BE2C (cell line): ENCODE data around the gene APOL1.

Source experiments
- DNase-seq: peaks from one replicate; pipeline ENCODE4 v3.0.0-alpha.2; 2020
- H3K27me3 ChIP-seq: fragments of 250-450 bp; sonication (Bioruptor Pico); 2 replicates; pipeline ENCODE4 v1.5.1; 2020; ENCODE audit warnings: mild to moderate bottlenecking
- H3K36me3 ChIP-seq: fragments of 250-450 bp; sonication (Bioruptor Pico); 2 replicates; pipeline ENCODE4 v1.5.1; 2020; ENCODE audit warnings: mild to moderate bottlenecking
- H3K4me1 ChIP-seq: fragments of 250-450 bp; sonication (Bioruptor Pico); 2 replicates; pipeline ENCODE4 v1.5.1; 2020
- H3K4me3 ChIP-seq: 2 replicates; pipeline ENCODE4 v1.5.1; 2011; ENCODE audit warnings: low read depth, low read length
- H3K9me3 ChIP-seq: fragments of 250-450 bp; sonication (Bioruptor Pico); 2 replicates; pipeline ENCODE4 v1.5.1; 2020
- CTCF ChIP-seq: IDR thresholded peaks from 2 replicates; pipeline ENCODE4 v1.5.1; 2012; ENCODE audit warnings: mild to moderate bottlenecking, low read depth, low read length

Gene APOL1

GRCh38 chr22:36213586-36213985 is 39.3 kb upstream of the APOL1 start:
- H3K27me3 ChIP-seq, result peaks cover 8% of the 10 kb centered on the region
- no peak for TF ChIP-seq CTCF
- no peak overlapping the region for H3K4me3 ChIP-seq
- no peaks in the 10 kb centered on the region; the same call in 1 of the 2 replicates for H3K36me3 ChIP-seq
- no peaks in the 10 kb centered on the region for H3K4me1 ChIP-seq
- peaks cover 3% of the 10 kb centered on the region; the same call in 1 of the 2 replicates for H3K9me3 ChIP-seq
- DNase-seq, result no peak

GRCh38 chr22:36215981-36216380 is 37.0 kb upstream of the APOL1 start:
- Histone ChIP-seq H3K4me3 (no peak overlapping the region), H3K9me3 (no peaks in the 10 kb centered on the region), H3K36me3 (no peaks in the 10 kb centered on the region; the same call in 1 of the 2 replicates), H3K4me1 (no peaks in the 10 kb centered on the region), H3K27me3 (peaks cover 8% of the 10 kb centered on the region)
- TF ChIP-seq CTCF, result no peak
- no peak for DNase-seq

GRCh38 chr22:36218648-36219193 is 34.2 kb upstream of the APOL1 start:
- H3K4me3 ChIP-seq, result no peak overlapping the region
- H3K36me3 ChIP-seq, result no peaks in the 10 kb centered on the region; the same call in 1 of the 2 replicates
- no peak for DNase-seq
- peaks cover 8% of the 10 kb centered on the region for H3K27me3 ChIP-seq
- no peaks in the 10 kb centered on the region for H3K4me1 ChIP-seq
- TF ChIP-seq CTCF, result no peak
- H3K9me3 ChIP-seq, result no peaks in the 10 kb centered on the region

GRCh38 chr22:36220451-36220921 is 32.4 kb upstream of the APOL1 start:
- no peak for TF ChIP-seq CTCF
- Histone ChIP-seq H3K4me3 (no peak overlapping the region), H3K4me1 (no peaks in the 10 kb centered on the region), H3K36me3 (no peaks in the 10 kb centered on the region), H3K9me3 (no peaks in the 10 kb centered on the region), H3K27me3 (peaks cover 4% of the 10 kb centered on the region)
- DNase-seq, result no peak

- no peaks in the 10 kb centered on the region for H3K9me3 ChIP-seq
- no peaks in the 10 kb centered on the region for H3K36me3 ChIP-seq
- H3K4me1 ChIP-seq, result no peaks in the 10 kb centered on the region
- peaks cover 4% of the 10 kb centered on the region; the same call in 1 of the 2 replicates for H3K27me3 ChIP-seq
- H3K4me3 ChIP-seq, result no peak overlapping the region
- peak; percentile 54 for DNase-seq
- TF ChIP-seq CTCF, result peak; percentile 83
Observed at GRCh38 chr22:36221799-36222751, 30.9 kb upstream of the APOL1 start.
